Measurements from ENCODE around the gene LRBA.
"Not testable (repeated sequence)": the region's sequence is repeated elsewhere in the genome, so short reads cannot be mapped to it uniquely, and the experiment has no call there.

LRBA gene

DNA sequence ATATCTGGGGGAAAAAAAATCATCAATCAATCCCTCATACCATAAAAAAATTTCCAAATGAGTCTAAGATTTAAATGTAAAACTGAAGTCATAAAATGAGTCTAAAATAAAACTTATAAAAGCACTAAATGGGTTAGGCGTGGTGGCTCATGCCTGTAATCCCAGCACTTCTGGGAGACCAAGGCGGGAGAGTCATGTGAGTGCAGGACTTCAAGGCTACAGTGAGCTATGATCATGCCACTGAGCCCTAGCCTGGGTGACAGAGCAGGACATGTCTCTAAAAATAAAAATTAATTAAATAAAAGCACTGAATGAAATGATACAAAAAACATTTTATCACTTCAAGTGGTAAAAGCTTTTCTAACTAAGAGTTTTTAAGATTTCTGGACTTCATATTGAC, 83.3 kb downstream of the LRBA start:
- H3K27me3 ChIP-seq (ENCODE audit: control insufficient read depth in 1 of 2, insufficient read depth in 2 of 2, low read length in 2 of 2) = no peaks in the 10 kb centered on the region
- no peaks in the 10 kb centered on the region for H3K9me3 ChIP-seq (ENCODE audit: control insufficient read depth in 1 of 2, low read length in 2 of 2)
- H3K9ac ChIP-seq (ENCODE audit: low read depth in 1 of 2, low read length in 2 of 2) = no peak overlapping the region
- no peak overlapping the region for H3K4me3 ChIP-seq (ENCODE audit: low read depth in 1 of 2, low read length in 2 of 2)
- H3K27ac ChIP-seq (ENCODE audit: low read depth, low read length) = no peak overlapping the region
- no peaks in the 10 kb centered on the region for H3K36me3 ChIP-seq (ENCODE audit: control insufficient read depth in 1 of 2, insufficient read depth in 2 of 2, low read length in 2 of 2)
- H3K4me1 ChIP-seq (ENCODE audit: control insufficient read depth in 1 of 2, insufficient read depth in 2 of 2, low read length in 2 of 2) = no peaks in the 10 kb centered on the region

DNA sequence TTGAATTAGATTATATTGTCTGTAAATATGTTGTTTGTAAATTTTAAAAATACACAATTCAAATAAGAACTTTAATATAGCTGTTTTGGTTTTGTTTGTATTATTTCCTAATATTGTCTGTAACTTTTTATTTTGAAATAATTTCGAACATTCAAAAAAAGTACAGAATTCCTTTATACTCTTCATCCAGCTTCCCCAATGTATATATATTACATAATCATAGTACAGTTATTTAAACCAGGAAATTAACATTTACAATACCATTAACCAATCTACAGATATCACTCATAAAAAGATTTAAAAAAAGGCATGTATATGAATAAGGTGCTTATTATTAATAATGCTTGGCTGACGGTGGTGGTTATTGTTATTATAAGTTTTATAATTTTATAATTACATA, 84.1 kb downstream of the LRBA start:
- H3K9ac ChIP-seq (ENCODE audit: low read depth in 1 of 2, low read length in 2 of 2) = no peak overlapping the region
- H3K9me3 ChIP-seq (ENCODE audit: control insufficient read depth in 1 of 2, low read length in 2 of 2) = no peaks in the 10 kb centered on the region
- H3K36me3 ChIP-seq (ENCODE audit: control insufficient read depth in 1 of 2, insufficient read depth in 2 of 2, low read length in 2 of 2) = no peaks in the 10 kb centered on the region
- no peaks in the 10 kb centered on the region for H3K4me1 ChIP-seq (ENCODE audit: control insufficient read depth in 1 of 2, insufficient read depth in 2 of 2, low read length in 2 of 2)
- no peak overlapping the region for H3K4me3 ChIP-seq (ENCODE audit: low read depth in 1 of 2, low read length in 2 of 2)
- H3K27me3 ChIP-seq (ENCODE audit: control insufficient read depth in 1 of 2, insufficient read depth in 2 of 2, low read length in 2 of 2) = no peaks in the 10 kb centered on the region
- no peak overlapping the region for H3K27ac ChIP-seq (ENCODE audit: low read depth, low read length)

DNA sequence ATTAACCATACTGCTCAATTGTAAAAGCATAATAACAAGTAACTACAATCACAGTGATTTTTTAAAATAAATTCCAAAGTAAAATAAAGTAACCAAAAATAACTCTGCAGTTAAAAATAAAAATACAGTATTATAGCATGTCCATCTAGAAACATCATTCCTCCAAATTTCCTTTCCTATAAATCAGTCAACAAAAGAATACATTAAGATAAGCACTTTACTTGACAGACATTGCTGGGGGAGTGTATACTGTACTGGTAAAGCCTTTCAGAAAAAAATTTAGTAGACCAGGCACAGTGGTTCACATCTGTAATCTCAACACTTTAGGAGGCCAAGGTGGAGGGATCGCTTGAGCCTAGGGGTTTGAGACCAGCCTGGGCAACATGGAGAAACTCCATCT, 91.1 kb downstream of the LRBA start:
- H3K27me3 ChIP-seq (ENCODE audit: control insufficient read depth in 1 of 2, insufficient read depth in 2 of 2, low read length in 2 of 2) = no peaks in the 10 kb centered on the region
- H3K4me3 ChIP-seq (ENCODE audit: low read depth in 1 of 2, low read length in 2 of 2) = no peak overlapping the region
- H3K4me1 ChIP-seq (ENCODE audit: control insufficient read depth in 1 of 2, insufficient read depth in 2 of 2, low read length in 2 of 2) = no peaks in the 10 kb centered on the region
- H3K27ac ChIP-seq (ENCODE audit: low read depth, low read length) = no peak overlapping the region
- H3K9ac ChIP-seq (ENCODE audit: low read depth in 1 of 2, low read length in 2 of 2) = no peak overlapping the region
- peaks cover 3 to 21% of the 10 kb centered on the region in 2 donors for H3K36me3 ChIP-seq (ENCODE audit: control insufficient read depth in 1 of 2, insufficient read depth in 2 of 2, low read length in 2 of 2)
- no peaks in the 10 kb centered on the region for H3K9me3 ChIP-seq (ENCODE audit: control insufficient read depth in 1 of 2, low read length in 2 of 2)

DNA sequence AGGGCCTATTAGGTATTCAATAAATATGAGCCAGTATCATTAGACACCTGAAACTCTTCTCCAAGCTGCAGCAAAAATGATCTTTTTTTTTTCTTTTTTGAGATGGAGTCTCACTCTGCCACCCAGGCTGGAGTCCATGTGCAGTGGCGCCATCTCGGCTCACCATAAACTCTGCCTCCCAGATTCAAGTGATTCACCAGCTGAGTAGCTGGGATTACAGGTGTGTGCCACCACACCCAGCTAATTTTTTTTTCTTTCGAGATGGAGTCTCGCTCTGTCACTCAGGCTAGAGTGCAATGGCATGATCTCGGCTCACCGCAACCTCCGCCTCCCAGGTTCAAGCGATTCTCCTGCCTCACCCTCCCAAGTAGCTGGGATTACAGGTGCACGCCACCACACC, 93.6 kb downstream of the LRBA start:
- H3K27ac ChIP-seq (ENCODE audit: low read depth, low read length); H3K9me3 ChIP-seq (ENCODE audit: control insufficient read depth in 1 of 2, low read length in 2 of 2); H3K27me3 ChIP-seq (ENCODE audit: control insufficient read depth in 1 of 2, insufficient read depth in 2 of 2, low read length in 2 of 2); H3K4me3 ChIP-seq (ENCODE audit: low read depth in 1 of 2, low read length in 2 of 2); H3K4me1 ChIP-seq (ENCODE audit: control insufficient read depth in 1 of 2, insufficient read depth in 2 of 2, low read length in 2 of 2); H3K9ac ChIP-seq (ENCODE audit: low read depth in 1 of 2, low read length in 2 of 2): not testable (repeated sequence)
- H3K36me3 ChIP-seq (ENCODE audit: control insufficient read depth in 1 of 2, insufficient read depth in 2 of 2, low read length in 2 of 2) = peaks cover 3 to 33% of the 10 kb centered on the region in 2 donors

DNA sequence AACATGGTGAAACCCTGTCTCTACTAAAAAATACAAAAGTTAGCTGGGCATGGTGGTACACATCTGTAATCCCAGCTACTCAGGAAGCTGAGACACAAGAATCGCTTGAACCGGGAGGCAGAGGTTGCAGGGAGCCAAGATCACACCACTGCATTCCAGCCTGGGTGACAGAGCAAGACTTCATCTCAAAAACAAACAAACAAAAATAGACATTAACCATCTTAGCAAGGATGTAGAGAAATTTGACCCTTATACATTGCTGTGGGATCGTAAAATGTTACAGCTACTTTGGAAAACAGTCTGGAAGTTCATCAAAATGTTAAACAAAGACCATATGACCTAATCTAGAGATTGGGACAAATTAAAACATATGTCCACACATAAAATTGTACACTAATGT, 96.5 kb downstream of the LRBA start:
- not testable (repeated sequence) for H3K9ac ChIP-seq (ENCODE audit: low read depth in 1 of 2, low read length in 2 of 2); H3K9me3 ChIP-seq (ENCODE audit: control insufficient read depth in 1 of 2, low read length in 2 of 2); H3K4me3 ChIP-seq (ENCODE audit: low read depth in 1 of 2, low read length in 2 of 2); H3K4me1 ChIP-seq (ENCODE audit: control insufficient read depth in 1 of 2, insufficient read depth in 2 of 2, low read length in 2 of 2); H3K27me3 ChIP-seq (ENCODE audit: control insufficient read depth in 1 of 2, insufficient read depth in 2 of 2, low read length in 2 of 2); H3K27ac ChIP-seq (ENCODE audit: low read depth, low read length)
- H3K36me3 ChIP-seq (ENCODE audit: control insufficient read depth in 1 of 2, insufficient read depth in 2 of 2, low read length in 2 of 2) = peaks cover 9 to 39% of the 10 kb centered on the region in 2 donors

DNA sequence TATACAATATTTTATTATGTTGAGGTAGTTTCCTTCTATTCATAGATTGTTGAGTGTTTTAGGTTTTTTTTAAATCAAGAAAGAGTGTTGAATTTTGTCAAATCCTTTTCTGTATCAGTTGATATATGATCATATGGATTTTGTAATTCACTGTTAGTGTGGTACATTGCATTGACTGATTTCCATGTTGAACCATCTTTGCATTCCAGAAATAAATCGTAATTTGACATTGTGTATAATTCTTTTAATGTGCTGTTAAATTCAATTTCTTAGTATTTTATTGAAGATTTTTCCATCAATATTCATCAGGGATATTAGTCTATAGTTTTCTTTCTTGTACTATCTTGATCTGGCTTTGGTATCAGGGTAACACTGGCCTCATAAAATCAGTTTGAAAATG, 103.8 kb downstream of the LRBA start:
- Histone ChIP-seq H3K4me1 (ENCODE audit: control insufficient read depth in 1 of 2, insufficient read depth in 2 of 2, low read length in 2 of 2) (no peaks in the 10 kb centered on the region), H3K4me3 (ENCODE audit: low read depth in 1 of 2, low read length in 2 of 2) (no peak overlapping the region), H3K9me3 (ENCODE audit: control insufficient read depth in 1 of 2, low read length in 2 of 2) (peaks cover 4 to 12% of the 10 kb centered on the region in 2 donors), H3K27ac (ENCODE audit: low read depth, low read length) (no peak overlapping the region), H3K36me3 (ENCODE audit: control insufficient read depth in 1 of 2, insufficient read depth in 2 of 2, low read length in 2 of 2) (peaks cover 26 to 36% of the 10 kb centered on the region in 2 donors), H3K9ac (ENCODE audit: low read depth in 1 of 2, low read length in 2 of 2) (no peak overlapping the region), H3K27me3 (ENCODE audit: control insufficient read depth in 1 of 2, insufficient read depth in 2 of 2, low read length in 2 of 2) (no peaks in the 10 kb centered on the region)

DNA sequence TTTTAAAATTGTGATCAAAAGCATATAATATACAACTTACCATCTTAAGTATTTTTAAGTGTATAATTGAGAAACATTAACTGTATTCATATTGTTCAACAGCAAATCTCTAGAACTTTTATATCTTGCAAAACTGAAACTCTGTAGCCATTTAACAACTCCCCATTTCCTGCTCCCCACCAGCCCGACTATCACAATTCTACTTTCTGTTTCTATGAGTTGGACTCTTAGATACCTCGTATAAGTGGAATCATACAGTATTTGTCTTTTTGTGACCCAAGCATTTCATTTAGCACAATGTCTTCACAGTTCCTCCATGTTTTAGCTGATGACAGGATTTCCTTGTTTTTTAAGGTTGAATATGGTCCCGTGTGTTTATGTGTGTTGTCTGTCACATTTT, 106.0 kb downstream of the LRBA start:
- Histone ChIP-seq H3K4me1 (ENCODE audit: control insufficient read depth in 1 of 2, insufficient read depth in 2 of 2, low read length in 2 of 2) (no peaks in the 10 kb centered on the region), H3K27ac (ENCODE audit: low read depth, low read length) (no peak overlapping the region), H3K9me3 (ENCODE audit: control insufficient read depth in 1 of 2, low read length in 2 of 2) (peaks cover 4 to 12% of the 10 kb centered on the region in 2 donors), H3K36me3 (ENCODE audit: control insufficient read depth in 1 of 2, insufficient read depth in 2 of 2, low read length in 2 of 2) (peaks cover 23 to 31% of the 10 kb centered on the region in 2 donors), H3K9ac (ENCODE audit: low read depth in 1 of 2, low read length in 2 of 2) (no peak overlapping the region), H3K27me3 (ENCODE audit: control insufficient read depth in 1 of 2, insufficient read depth in 2 of 2, low read length in 2 of 2) (no peaks in the 10 kb centered on the region), H3K4me3 (ENCODE audit: low read depth in 1 of 2, low read length in 2 of 2) (no peak overlapping the region)

DNA sequence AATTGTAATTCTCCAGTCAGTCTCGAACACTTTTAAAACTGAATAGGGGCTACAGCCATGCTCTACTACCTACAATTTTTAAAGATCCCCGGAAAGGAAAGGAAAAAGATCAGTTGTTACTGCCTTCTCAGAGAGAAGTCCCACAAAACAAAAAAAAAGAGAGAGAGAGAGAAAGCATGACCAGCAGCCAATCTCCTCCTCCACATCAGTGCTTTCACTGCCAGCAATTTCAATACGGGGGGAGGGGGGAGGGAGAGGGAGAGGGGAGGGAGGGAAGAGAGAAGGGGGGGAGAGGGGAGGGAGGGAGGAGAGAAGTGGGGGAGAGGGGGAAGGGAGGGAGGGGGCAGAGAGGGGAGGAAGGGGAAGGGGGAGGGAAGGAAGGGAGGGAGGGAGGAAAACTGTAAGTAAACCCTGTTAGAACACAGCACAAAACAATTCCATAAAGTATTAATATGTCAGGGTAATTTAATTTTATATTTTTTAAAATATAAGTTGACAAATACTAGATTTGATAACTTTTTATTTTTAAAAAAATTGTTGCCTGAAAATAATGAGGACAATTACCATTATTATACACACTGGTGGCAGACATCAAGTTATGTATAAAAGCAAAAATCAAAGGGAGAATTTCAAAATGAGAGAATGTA, 108.0 kb downstream of the LRBA start:
- Histone ChIP-seq H3K27me3 (ENCODE audit: control insufficient read depth in 1 of 2, insufficient read depth in 2 of 2, low read length in 2 of 2) (no peaks in the 10 kb centered on the region), H3K4me3 (ENCODE audit: low read depth in 1 of 2, low read length in 2 of 2) (no peak overlapping the region), H3K9me3 (ENCODE audit: control insufficient read depth in 1 of 2, low read length in 2 of 2) (peaks cover 4 to 10% of the 10 kb centered on the region in 2 donors), H3K4me1 (ENCODE audit: control insufficient read depth in 1 of 2, insufficient read depth in 2 of 2, low read length in 2 of 2) (no peaks in the 10 kb centered on the region), H3K27ac (ENCODE audit: low read depth, low read length) (no peak overlapping the region), H3K36me3 (ENCODE audit: control insufficient read depth in 1 of 2, insufficient read depth in 2 of 2, low read length in 2 of 2) (peaks cover 16 to 17% of the 10 kb centered on the region in 2 donors), H3K9ac (ENCODE audit: low read depth in 1 of 2, low read length in 2 of 2) (no peak overlapping the region)

DNA sequence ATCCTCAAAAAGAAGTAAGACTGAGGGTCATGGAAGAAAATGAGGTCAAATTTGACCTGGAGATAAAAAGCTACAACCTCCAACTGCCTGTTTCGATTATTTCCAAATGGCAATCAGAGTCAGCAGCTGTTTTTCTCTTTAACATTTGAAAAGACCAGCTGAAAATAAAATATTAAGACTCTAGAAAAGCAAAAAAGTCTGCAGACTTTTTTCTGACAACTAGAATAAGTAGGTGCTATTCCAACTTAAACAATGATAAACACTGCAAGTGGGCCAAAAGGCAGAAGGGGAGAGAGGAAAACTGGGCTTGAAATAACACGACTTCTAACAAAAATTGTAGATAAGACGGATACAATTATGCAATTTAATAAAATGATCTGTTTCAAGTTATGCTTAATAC, 110.4 kb downstream of the LRBA start:
- no peaks in the 10 kb centered on the region for H3K27me3 ChIP-seq (ENCODE audit: control insufficient read depth in 1 of 2, insufficient read depth in 2 of 2, low read length in 2 of 2)
- H3K36me3 ChIP-seq (ENCODE audit: control insufficient read depth in 1 of 2, insufficient read depth in 2 of 2, low read length in 2 of 2) = peaks cover 4 to 17% of the 10 kb centered on the region in 2 donors
- H3K27ac ChIP-seq (ENCODE audit: low read depth, low read length) = no peak overlapping the region
- H3K4me1 ChIP-seq (ENCODE audit: control insufficient read depth in 1 of 2, insufficient read depth in 2 of 2, low read length in 2 of 2) = no peaks in the 10 kb centered on the region
- H3K9ac ChIP-seq (ENCODE audit: low read depth in 1 of 2, low read length in 2 of 2) = no peak overlapping the region
- H3K4me3 ChIP-seq (ENCODE audit: low read depth in 1 of 2, low read length in 2 of 2) = no peak overlapping the region
- no peaks in the 10 kb centered on the region for H3K9me3 ChIP-seq (ENCODE audit: control insufficient read depth in 1 of 2, low read length in 2 of 2)

DNA sequence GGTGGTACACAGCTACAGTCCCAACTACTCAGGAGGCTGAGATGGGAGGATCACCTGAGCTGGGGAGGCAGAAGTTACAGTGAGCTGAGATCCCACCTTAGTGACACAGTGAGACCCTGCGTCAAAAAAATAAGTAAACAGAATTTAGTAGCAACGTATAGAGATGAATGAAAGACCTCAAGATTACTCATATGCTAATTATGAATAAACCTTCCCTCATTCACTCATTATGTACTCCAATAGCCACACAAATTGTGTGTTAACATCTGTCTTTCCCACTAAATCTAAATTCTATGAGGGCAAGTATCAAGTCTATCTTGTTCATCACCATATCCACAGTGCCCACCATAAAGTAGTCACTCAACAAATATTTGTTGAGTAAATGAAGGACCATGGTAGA, 111.5 kb downstream of the LRBA start:
- Histone ChIP-seq H3K9ac (ENCODE audit: low read depth in 1 of 2, low read length in 2 of 2) (no peak overlapping the region), H3K4me1 (ENCODE audit: control insufficient read depth in 1 of 2, insufficient read depth in 2 of 2, low read length in 2 of 2) (no peaks in the 10 kb centered on the region), H3K4me3 (ENCODE audit: low read depth in 1 of 2, low read length in 2 of 2) (no peak overlapping the region), H3K27ac (ENCODE audit: low read depth, low read length) (no peak overlapping the region), H3K27me3 (ENCODE audit: control insufficient read depth in 1 of 2, insufficient read depth in 2 of 2, low read length in 2 of 2) (no peaks in the 10 kb centered on the region), H3K36me3 (ENCODE audit: control insufficient read depth in 1 of 2, insufficient read depth in 2 of 2, low read length in 2 of 2) (peaks cover 4 to 24% of the 10 kb centered on the region in 2 donors), H3K9me3 (ENCODE audit: control insufficient read depth in 1 of 2, low read length in 2 of 2) (no peaks in the 10 kb centered on the region)

DNA sequence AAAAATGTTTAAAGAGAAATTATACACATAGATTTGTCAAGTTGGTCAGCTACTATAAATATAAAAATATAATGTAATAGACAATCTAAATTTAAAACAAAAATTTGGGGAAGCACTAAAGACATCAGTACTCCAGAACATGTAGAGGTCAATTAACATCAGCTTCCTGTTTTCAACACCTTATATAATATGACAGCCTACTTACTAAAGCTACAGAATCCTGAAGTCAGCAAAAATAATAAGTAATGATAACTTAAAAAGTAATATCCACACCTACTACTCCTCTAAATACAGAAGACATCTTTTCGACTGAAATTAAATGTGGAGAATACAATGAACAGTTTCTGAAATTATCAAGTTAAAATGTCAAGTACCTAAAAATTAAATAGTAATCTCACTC, 118.6 kb downstream of the LRBA start:
- Histone ChIP-seq H3K9me3 (ENCODE audit: control insufficient read depth in 1 of 2, low read length in 2 of 2) (no peaks in the 10 kb centered on the region), H3K4me1 (ENCODE audit: control insufficient read depth in 1 of 2, insufficient read depth in 2 of 2, low read length in 2 of 2) (no peaks in the 10 kb centered on the region), H3K27me3 (ENCODE audit: control insufficient read depth in 1 of 2, insufficient read depth in 2 of 2, low read length in 2 of 2) (no peaks in the 10 kb centered on the region), H3K4me3 (ENCODE audit: low read depth in 1 of 2, low read length in 2 of 2) (no peak overlapping the region), H3K9ac (ENCODE audit: low read depth in 1 of 2, low read length in 2 of 2) (no peak overlapping the region), H3K27ac (ENCODE audit: low read depth, low read length) (no peak overlapping the region), H3K36me3 (ENCODE audit: control insufficient read depth in 1 of 2, insufficient read depth in 2 of 2, low read length in 2 of 2) (peaks cover 3 to 18% of the 10 kb centered on the region in 2 donors)

Measured in duodenal mucosa (tissue), 2 donors.